Fibroblast of skin of right biceps (primary cell): ENCODE data around the gene WWOX.

Experiments
- DNase-seq: peaks from one replicate; pipeline ENCODE4 v3.0.0-alpha.2; 2013

The WWOX gene

DNA sequence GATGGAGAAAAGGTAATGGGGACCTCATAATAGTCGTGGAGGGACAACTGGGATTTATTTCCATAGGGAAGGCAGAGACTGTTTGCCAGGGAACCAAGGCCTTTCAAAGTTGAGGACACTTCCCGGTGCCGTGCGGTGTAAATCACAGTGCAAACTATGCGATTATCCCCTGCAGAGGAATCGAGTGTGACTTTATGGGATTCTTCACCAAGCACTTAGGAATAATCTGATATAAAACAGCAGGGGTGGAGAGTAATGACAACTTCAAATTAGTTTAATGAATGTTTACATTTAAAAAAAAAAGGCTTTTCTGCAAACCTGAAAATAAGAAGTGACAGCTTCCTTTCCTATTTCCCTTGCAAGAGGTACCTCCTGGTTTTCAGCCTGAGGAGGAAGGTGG lies 962.9 kb downstream of the WWOX start:
- no peak for DNase-seq

GRCh38 chr16:79062821-79063220 lies 963.4 kb downstream of the WWOX start:
- DNase-seq, result no peak

- no peak for DNase-seq
Observed at GRCh38 chr16:79064256-79064972, 965.0 kb downstream of the WWOX start.

DNA sequence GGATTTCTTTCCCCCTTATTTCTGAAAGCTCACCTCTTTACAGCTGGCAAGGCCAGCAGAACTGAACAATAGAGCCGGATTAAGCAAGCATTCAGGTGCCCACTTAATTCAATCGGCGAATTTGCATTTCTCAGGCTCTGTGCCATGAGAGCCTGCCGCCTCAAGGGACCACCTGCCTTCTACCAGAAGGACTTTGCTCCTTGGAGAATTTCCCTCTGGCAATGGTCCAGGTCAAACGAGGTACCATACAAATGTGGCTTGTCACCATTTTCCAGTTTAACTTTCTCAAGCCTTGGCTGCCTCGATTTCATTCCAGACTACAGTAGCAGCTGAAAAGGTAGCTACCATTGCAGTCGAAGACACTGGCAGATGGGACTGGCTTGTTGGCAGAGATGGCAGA lies 967.1 kb downstream of the WWOX start:
- DNase-seq, result no peak

- peak; percentile 5 for DNase-seq
Observed at GRCh38 chr16:79067600-79067999, 968.1 kb downstream of the WWOX start.

DNA sequence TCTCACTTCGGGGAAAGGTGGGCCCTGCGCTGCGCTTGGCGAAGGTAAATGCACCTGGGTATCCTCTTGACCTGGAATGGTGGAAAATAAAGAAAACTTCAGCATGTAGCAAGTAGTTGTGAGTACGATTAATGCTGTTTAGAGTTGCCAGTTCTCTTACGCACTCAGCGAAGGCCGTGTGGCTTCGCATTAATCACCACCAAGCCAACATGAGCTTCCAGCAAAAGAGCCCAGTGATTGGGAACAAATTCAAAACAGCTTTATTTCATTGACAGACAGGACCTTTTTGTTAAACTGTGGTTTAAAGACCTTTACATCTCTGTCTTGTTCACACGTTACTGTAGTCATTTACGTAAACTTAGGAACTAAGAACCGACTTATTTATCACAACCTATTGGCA lies 969.7 kb downstream of the WWOX start:
- no peak for DNase-seq

- no peak for DNase-seq
Observed at GRCh38 chr16:79069633-79070032, 970.2 kb downstream of the WWOX start.

GRCh38 chr16:79071424-79071823 lies 972.0 kb downstream of the WWOX start:
- no peak for DNase-seq

DNA sequence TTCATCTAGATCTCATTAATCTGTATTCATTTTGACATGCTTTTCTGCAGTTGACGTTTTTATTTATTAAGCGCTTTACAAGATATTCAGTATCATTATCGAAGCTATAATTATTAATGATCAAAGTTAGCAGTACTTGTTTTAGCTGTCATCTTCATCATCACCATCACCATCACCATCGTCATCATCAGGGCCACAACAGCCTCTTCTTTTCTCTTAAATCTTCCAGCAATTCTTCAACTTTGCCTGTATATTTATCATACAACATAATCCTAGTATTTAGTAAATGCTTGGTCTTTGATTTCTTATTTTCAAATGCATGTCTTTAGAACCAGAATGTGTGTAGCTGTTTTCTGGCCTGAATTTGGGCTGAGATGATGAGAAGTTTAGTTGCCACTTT lies 973.1 kb downstream of the WWOX start:
- no peak for DNase-seq

DNA sequence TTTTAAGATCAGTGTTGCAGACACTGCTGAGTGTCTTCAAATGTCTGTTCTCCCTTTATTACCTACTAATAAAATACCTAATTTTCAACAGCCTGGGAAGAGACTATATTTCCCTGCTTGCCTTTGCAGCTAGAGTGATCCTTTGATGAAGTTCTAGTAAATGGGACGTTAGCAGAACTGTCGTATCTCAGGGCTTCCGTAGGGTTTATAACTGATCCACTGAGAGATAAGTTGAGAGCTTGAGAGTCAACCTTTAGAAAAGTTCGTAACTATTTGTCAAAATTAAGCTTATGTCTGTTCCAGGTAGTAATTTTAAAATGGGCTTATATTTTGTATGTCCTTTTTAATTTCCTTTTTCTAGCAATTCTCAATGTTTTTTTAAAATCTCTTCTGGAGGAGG lies 974.1 kb downstream of the WWOX start:
- DNase-seq, result no peak

- DNase-seq, result no peak
Observed at GRCh38 chr16:79074541-79074940, 975.1 kb downstream of the WWOX start.

GRCh38 chr16:79074951-79075350 lies 975.5 kb downstream of the WWOX start:
- DNase-seq, result no peak

DNA sequence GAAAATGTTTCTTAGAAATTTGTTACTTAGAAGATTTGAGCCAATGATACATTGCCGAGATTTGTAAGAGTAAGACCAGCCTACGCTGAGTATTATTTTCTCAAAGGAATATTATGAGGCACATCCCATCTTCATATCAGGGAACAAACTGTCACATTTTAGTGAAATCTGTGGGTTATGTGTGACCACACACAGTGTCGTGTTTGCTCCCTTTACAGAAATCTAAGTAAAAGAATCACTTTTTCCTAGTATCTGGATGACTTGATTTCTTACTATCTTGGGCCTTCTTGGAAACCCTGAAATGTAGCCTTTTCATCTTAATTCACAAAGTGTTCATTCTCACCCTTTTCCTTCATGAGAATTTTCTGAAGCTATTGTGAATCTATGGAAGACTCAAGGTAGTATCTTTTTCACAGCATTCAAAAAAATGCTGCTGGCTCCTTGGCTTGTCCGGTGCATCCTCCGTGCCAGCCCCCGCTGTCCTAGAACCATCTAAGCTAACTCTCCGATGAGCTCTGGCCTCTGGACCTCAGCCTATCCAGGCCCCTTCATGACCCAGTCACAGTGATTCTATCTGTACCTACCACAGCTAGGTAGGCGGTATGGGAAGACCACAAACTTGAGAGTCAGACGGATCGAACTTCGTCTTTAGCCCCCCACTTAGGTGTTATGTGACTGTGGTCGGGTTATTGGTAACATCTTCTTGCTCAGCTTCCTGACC lies 976.8 kb downstream of the WWOX start:
- DNase-seq, result no peak

DNA sequence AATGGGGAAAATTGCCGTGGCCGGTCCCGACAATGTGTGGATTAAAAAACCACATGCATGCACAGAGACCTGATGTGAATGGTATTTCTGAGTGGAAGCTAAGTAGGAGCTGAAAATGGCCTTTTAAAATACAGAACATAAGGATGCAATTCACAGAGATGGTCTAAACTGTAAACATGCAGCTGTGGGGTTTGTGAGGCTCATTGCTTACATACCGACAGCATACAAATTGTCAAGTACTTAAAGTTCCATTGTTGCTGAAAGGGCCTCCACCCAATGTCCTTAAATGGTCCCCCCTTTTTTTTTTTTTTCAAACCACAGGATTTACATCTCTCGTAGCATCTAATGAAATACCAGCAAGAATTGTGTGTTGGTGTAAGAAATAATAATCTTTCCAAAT lies 977.9 kb downstream of the WWOX start:
- DNase-seq, result no peak

DNA sequence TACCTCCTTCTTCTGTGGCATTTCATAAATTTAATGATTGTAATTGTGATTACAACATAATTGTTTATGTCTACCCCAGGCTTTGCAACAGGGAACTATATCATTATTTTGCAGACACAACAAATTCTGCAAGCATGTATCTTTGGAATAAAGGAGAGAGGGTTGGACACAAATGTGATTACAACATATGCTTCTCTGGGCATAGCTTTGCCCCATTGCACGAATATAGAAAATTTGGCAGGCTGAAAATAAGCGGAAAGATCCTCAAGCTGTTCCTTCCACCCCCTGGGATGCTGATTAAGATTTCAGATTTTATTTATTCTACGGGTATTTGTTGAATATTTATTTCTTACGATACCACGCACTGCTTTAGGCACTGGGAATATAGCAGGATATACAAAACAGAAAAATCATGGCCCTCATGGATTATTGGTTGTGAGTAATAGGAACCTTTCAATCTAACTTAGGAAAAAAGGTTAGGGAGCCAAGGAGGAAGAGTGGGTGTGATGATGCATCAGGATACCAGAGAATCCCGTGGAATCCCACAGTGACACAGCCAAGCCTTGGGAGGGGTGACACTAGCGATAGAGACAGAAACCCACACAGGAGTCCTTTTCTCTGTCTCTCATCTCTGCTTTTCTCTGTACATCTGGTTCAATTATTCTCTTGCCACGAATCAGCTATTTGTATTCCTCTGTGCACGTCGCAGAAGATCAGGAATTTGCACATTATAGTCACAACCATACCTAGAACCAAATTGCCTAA lies 980.4 kb downstream of the WWOX start:
- DNase-seq, result no peak

DNA sequence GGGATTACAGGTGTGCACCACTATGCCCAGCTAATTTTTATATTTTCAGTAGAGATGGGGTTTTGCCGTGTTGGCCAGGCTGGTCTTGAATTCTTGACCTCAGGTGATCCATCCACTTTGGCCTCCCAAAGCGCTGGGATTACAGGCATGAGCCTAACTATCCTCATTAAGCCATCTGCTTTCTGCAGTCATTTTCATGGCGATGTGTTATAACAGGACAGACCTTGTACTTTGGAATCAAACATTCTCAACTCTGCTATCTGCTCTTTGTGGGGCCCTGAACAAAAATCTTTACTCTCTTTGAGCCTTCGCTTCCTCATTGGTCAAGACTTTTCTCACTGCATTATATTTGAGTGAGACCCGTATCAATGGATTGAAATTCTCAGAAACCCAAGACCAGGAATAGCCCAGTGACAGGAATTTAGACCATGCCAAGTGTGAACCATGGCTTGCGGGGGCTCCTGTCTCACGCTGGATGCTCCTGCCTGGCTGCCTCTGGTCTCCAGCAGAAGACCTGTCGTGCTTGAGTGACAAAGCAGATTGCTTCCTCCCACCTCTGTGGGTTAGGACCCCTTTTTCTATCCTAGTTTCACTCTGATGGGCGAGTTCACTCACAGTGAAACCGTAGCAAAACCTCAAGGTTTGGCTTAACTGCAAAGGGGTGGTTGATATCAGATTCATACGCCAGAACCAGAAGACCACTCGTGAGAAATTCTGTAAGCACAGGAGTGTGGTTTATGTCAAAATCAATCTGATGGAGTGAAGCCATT lies 982.0 kb downstream of the WWOX start:
- DNase-seq, result no peak

- DNase-seq, result no peak
Observed at GRCh38 chr16:79082970-79083369, 983.5 kb downstream of the WWOX start.

- no peak for DNase-seq
Observed at GRCh38 chr16:79083508-79084299, 984.2 kb downstream of the WWOX start.

- DNase-seq, result no peak
Observed at GRCh38 chr16:79088971-79089370, 989.5 kb downstream of the WWOX start.

DNA sequence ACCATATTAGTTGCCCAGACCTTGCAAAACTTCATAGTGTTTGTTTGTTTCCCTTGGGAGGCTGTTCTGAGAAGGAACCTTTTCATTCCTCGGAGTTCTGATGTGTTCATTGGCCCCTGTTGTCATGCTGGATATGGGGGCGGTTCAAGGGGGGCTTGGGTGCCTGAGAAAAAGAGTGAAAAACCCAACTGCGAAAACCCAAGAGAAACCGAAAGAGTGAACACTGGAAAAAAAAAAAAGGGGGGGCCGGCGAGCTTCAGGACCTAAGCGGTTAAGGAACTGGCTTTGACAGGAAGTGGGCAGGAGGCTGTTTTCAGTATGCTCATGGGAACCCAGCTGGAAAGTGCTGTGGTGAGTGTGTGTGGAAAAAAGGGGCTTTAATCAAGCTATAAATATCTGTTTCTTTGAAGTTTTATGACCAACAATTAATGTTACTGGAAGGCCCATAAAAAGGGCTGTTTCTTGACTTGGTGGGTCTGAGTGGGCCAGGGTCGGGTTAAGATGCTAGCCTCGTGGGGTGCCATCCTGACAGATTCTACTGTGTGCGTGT lies 990.4 kb downstream of the WWOX start:
- no peak for DNase-seq

- no peak for DNase-seq
Observed at GRCh38 chr16:79090966-79091365, 991.5 kb downstream of the WWOX start.

GRCh38 chr16:79092846-79093245 lies 993.4 kb downstream of the WWOX start:
- no peak for DNase-seq
